ENCODE data around the gene LRIT2.

The LRIT2 gene

DNA sequence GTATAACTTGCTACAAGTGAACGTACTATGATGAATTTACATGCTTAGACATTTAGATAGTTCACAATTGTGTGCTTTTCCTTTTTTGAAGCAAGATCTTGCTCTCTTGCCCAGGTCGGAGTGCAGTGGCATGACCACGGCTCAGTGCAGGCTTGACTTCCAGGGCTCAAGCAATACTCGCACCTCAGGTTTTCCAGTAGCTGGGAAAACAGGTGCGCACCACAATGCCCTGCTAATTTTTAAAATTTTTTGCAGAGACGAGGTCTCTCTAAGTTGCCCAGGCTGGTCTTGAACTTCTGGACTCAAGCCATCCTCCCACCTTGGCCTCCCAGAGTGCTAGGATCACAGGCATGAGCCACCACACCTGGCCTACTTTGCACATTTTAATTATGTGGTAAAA, 49.9 kb downstream of the LRIT2 start:
- ChIA-PET POLR2A (no interaction called here), CTCF (interaction anchor here (0.7 kb wide), 1 partner anchor 64 kb away, joined by 3 read pairs; no protein-coding TSS in a partner anchor)
- no peaks in the 10 kb centered on the region for H3K36me3 ChIP-seq (ENCODE audit: control insufficient read depth in 2 of 2, insufficient read depth in 1 of 2, low read length in 2 of 2)
- no peaks in the 10 kb centered on the region for H3K4me1 ChIP-seq (ENCODE audit: control insufficient read depth, insufficient read depth, low read length)
- TF ChIP-seq SCRT1 (tag by site-specific recombination; IDR thresholded peaks at IDR 0.05; ENCODE audit: borderline replicate concordance) (no peak), WT1 (tag by site-specific recombination; IDR thresholded peaks at IDR 0.05) (no peak), SP2 (tag by site-specific recombination; IDR thresholded peaks at IDR 0.05) (no peak), ZNF391 (tag by site-specific recombination; IDR thresholded peaks at IDR 0.05; ENCODE audit: borderline replicate concordance, low read depth) (no peak), ZNF777 (tag by site-specific recombination; IDR thresholded peaks at IDR 0.05; ENCODE audit: borderline replicate concordance) (no peak), ZNF354C (tag by site-specific recombination; IDR thresholded peaks at IDR 0.05; ENCODE audit: borderline replicate concordance, low read depth) (no peak), ZNF169 (tag by site-specific recombination; IDR thresholded peaks at IDR 0.05) (no peak), ZNF610 (tag by site-specific recombination; IDR thresholded peaks at IDR 0.05; ENCODE audit: borderline replicate concordance) (no peak), ZXDB (tag by site-specific recombination; IDR thresholded peaks at IDR 0.05) (no peak), KLF1 (tag by site-specific recombination; IDR thresholded peaks at IDR 0.05) (no peak), ZNF394 (tag by site-specific recombination; IDR thresholded peaks at IDR 0.05; ENCODE audit: borderline replicate concordance) (no peak), ZNF37A (tag by site-specific recombination; IDR thresholded peaks at IDR 0.05) (no peak), OSR2 (tag by site-specific recombination; IDR thresholded peaks at IDR 0.05) (no peak), TCF7L2 (IDR thresholded peaks at IDR 0.05; ENCODE audit: borderline replicate concordance, low read depth, low read length) (no peak), ZNF221 (tag by site-specific recombination; IDR thresholded peaks at IDR 0.05; ENCODE audit: borderline replicate concordance) (no peak)
- TF ChIP-seq, protein P1, sequence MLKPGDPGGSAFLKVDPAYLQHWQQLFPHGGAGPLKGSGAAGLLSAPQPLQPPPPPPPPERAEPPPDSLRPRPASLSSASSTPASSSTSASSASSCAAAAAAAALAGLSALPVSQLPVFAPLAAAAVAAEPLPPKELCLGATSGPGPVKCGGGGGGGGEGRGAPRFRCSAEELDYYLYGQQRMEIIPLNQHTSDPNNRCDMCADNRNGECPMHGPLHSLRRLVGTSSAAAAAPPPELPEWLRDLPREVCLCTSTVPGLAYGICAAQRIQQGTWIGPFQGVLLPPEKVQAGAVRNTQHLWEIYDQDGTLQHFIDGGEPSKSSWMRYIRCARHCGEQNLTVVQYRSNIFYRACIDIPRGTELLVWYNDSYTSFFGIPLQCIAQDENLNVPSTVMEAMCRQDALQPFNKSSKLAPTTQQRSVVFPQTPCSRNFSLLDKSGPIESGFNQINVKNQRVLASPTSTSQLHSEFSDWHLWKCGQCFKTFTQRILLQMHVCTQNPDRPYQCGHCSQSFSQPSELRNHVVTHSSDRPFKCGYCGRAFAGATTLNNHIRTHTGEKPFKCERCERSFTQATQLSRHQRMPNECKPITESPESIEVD (tag by site-specific recombination; IDR thresholded peaks at IDR 0.05), result no peak
- TF ChIP-seq, protein P2, sequence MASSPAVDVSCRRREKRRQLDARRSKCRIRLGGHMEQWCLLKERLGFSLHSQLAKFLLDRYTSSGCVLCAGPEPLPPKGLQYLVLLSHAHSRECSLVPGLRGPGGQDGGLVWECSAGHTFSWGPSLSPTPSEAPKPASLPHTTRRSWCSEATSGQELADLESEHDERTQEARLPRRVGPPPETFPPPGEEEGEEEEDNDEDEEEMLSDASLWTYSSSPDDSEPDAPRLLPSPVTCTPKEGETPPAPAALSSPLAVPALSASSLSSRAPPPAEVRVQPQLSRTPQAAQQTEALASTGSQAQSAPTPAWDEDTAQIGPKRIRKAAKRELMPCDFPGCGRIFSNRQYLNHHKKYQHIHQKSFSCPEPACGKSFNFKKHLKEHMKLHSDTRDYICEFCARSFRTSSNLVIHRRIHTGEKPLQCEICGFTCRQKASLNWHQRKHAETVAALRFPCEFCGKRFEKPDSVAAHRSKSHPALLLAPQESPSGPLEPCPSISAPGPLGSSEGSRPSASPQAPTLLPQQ (tag by site-specific recombination; IDR thresholded peaks at IDR 0.05), result no peak
- TF ChIP-seq, protein P3, sequence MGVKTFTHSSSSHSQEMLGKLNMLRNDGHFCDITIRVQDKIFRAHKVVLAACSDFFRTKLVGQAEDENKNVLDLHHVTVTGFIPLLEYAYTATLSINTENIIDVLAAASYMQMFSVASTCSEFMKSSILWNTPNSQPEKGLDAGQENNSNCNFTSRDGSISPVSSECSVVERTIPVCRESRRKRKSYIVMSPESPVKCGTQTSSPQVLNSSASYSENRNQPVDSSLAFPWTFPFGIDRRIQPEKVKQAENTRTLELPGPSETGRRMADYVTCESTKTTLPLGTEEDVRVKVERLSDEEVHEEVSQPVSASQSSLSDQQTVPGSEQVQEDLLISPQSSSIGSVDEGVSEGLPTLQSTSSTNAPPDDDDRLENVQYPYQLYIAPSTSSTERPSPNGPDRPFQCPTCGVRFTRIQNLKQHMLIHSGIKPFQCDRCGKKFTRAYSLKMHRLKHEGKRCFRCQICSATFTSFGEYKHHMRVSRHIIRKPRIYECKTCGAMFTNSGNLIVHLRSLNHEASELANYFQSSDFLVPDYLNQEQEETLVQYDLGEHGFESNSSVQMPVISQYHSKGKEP (tag by site-specific recombination; IDR thresholded peaks at IDR 0.05), result no peak
- TF ChIP-seq, protein P4, sequence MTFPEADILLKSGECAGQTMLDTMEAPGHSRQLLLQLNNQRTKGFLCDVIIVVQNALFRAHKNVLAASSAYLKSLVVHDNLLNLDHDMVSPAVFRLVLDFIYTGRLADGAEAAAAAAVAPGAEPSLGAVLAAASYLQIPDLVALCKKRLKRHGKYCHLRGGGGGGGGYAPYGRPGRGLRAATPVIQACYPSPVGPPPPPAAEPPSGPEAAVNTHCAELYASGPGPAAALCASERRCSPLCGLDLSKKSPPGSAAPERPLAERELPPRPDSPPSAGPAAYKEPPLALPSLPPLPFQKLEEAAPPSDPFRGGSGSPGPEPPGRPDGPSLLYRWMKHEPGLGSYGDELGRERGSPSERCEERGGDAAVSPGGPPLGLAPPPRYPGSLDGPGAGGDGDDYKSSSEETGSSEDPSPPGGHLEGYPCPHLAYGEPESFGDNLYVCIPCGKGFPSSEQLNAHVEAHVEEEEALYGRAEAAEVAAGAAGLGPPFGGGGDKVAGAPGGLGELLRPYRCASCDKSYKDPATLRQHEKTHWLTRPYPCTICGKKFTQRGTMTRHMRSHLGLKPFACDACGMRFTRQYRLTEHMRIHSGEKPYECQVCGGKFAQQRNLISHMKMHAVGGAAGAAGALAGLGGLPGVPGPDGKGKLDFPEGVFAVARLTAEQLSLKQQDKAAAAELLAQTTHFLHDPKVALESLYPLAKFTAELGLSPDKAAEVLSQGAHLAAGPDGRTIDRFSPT (tag by site-specific recombination; IDR thresholded peaks at IDR 0.05), result no peak
- no peaks in the 10 kb centered on the region for H3K9me3 ChIP-seq (ENCODE audit: control insufficient read depth, insufficient read depth, low read depth, low read length)
- no peak overlapping the region for H3K4me3 ChIP-seq (ENCODE audit: low read depth, low read length)
- H3K27ac ChIP-seq (ENCODE audit: extremely low read depth, low read depth, low read length), result no peak overlapping the region

DNA sequence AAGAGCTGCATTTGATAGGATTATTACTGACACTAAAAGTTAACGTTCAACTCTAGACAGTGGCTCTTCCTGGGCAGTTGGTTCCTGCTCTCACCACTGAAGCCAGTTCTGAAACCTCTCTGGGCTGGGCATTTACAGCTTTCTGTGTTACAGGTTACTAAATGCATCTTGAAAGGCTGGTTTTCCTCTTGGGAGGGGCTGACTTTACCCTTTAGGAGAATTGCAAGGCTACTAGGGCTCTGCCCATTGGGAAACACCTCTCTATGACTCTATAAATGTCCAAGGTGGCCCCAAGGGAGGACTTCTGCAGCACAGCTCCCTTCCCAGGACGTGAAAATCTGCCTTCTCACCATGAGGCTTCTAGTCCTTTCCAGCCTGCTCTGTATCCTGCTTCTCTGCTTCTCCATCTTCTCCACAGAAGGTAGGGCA, 51.8 kb downstream of the LRIT2 start, which contains the start of gene GPR15LG:
TSS of gene GPR15LG (plus strand) at position 301 of the 429 bp plus-strand sequence. CDS start at position 352, 51 bp downstream.
- Histone ChIP-seq H3K36me3 (ENCODE audit: control insufficient read depth in 2 of 2, insufficient read depth in 1 of 2, low read length in 2 of 2) (no peaks in the 10 kb centered on the region), H3K4me1 (ENCODE audit: control insufficient read depth, insufficient read depth, low read length) (no peaks in the 10 kb centered on the region), H3K27ac (ENCODE audit: extremely low read depth, low read depth, low read length) (no peak within 1 kb of the TSS), H3K9me3 (ENCODE audit: control insufficient read depth, insufficient read depth, low read depth, low read length) (no peaks in the 10 kb centered on the region), H3K4me3 (ENCODE audit: low read depth, low read length) (no peak within 1 kb of the TSS)
- POLR2A ChIA-PET, result no interaction called here
- CTCF ChIA-PET, result interaction anchor here (0.5 to 0.7 kb wide), 2 partner anchors 24 to 83 kb away, joined by 3 read pairs; no protein-coding TSS in a partner anchor
- no peak for TF ChIP-seq ZNF654 (tag by site-specific recombination; IDR thresholded peaks at IDR 0.05; ENCODE audit: low read depth)
- TF ChIP-seq ZNF521 (tag by site-specific recombination; IDR thresholded peaks at IDR 0.05), result no peak
- no peak for TF ChIP-seq ZNF335 (tag by site-specific recombination; conservative IDR thresholded peaks at IDR 0.05)
- TF ChIP-seq, protein P5, sequence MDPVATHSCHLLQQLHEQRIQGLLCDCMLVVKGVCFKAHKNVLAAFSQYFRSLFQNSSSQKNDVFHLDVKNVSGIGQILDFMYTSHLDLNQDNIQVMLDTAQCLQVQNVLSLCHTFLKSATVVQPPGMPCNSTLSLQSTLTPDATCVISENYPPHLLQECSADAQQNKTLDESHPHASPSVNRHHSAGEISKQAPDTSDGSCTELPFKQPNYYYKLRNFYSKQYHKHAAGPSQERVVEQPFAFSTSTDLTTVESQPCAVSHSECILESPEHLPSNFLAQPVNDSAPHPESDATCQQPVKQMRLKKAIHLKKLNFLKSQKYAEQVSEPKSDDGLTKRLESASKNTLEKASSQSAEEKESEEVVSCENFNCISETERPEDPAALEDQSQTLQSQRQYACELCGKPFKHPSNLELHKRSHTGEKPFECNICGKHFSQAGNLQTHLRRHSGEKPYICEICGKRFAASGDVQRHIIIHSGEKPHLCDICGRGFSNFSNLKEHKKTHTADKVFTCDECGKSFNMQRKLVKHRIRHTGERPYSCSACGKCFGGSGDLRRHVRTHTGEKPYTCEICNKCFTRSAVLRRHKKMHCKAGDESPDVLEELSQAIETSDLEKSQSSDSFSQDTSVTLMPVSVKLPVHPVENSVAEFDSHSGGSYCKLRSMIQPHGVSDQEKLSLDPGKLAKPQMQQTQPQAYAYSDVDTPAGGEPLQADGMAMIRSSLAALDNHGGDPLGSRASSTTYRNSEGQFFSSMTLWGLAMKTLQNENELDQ (tag by site-specific recombination; IDR thresholded peaks at IDR 0.05; ENCODE audit: low read depth), result no peak
- TF ChIP-seq, protein P6, sequence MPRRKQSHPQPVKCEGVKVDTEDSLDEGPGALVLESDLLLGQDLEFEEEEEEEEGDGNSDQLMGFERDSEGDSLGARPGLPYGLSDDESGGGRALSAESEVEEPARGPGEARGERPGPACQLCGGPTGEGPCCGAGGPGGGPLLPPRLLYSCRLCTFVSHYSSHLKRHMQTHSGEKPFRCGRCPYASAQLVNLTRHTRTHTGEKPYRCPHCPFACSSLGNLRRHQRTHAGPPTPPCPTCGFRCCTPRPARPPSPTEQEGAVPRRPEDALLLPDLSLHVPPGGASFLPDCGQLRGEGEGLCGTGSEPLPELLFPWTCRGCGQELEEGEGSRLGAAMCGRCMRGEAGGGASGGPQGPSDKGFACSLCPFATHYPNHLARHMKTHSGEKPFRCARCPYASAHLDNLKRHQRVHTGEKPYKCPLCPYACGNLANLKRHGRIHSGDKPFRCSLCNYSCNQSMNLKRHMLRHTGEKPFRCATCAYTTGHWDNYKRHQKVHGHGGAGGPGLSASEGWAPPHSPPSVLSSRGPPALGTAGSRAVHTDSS (tag by site-specific recombination; IDR thresholded peaks at IDR 0.05), result no peak
- TF ChIP-seq TRIM28 (IDR thresholded peaks at IDR 0.05; ENCODE audit: borderline replicate concordance, low read length), result no peak
